NB4 (cell line): ENCODE measurements around the gene FAM184A.

Source experiments
- CTCF ChIP-seq: IDR thresholded peaks from one replicate; pipeline ENCODE4 v1.5.1; 2012; ENCODE audit warnings: low read depth, low read length
- MAX ChIP-seq: IDR thresholded peaks from 2 replicates; pipeline ENCODE4 v1.6.1; 2011; ENCODE audit warnings: low read depth, low read length
- MYC ChIP-seq: IDR thresholded peaks from 2 replicates; pipeline ENCODE4 v1.6.1; 2011; ENCODE audit warnings: low read depth, low read length
- POLR2A ChIP-seq: IDR thresholded peaks from 2 replicates; pipeline ENCODE4 v1.6.1; 2011; ENCODE audit warnings: mild to moderate bottlenecking; ENCODE audit not compliant: insufficient read length; ENCODE audit errors: extremely low read depth

- TF ChIP-seq CTCF, result no peak
- no peak for TF ChIP-seq POLR2A
- no peak for TF ChIP-seq MAX
- TF ChIP-seq MYC, result no peak
These were observed 43.9 kb upstream of the FAM184A start for GRCh38 chr6:119122336-119122735.
